ENCODE data around the gene SH2D3A. TPM values are rescaled to one million over a fixed set of nuclear protein-coding genes. Genes with fewer than 3 reads are reported as not detected.

SH2D3A gene
- total RNA-seq, 1 donor from 2014 or later = 1.5 TPM

- no peaks in the 10 kb centered on the region for H3K9me3 Mint-ChIP-seq (ENCODE audit: unreplicated experiment)
- no peaks in the 10 kb centered on the region for H3K36me3 Mint-ChIP-seq (ENCODE audit: low read depth, unreplicated experiment)
- peaks cover 24% of the 10 kb centered on the region for H3K4me1 Mint-ChIP-seq (ENCODE audit: unreplicated experiment)
- peaks cover 9% of the 10 kb centered on the region for H3K27me3 Mint-ChIP-seq (ENCODE audit: unreplicated experiment)
- no peak overlapping the region for H3K4me3 Mint-ChIP-seq (ENCODE audit: unreplicated experiment)
- DNase-seq (ENCODE audit: low spot score) = no peak
- TF ChIP-seq CTCF (IDR thresholded peaks at IDR 0.05; ENCODE audit: unreplicated experiment) = no peak
- no peak overlapping the region for H3K27ac Mint-ChIP-seq (ENCODE audit: unreplicated experiment)
Measured at GRCh38 chr19:6725513-6726231, 41.6 kb downstream of the SH2D3A start.

- Mint-ChIP-seq H3K36me3 (ENCODE audit: low read depth, unreplicated experiment) (peaks cover 1% of the 10 kb centered on the region), H3K27ac (ENCODE audit: unreplicated experiment) (no peak overlapping the region), H3K9me3 (ENCODE audit: unreplicated experiment) (peaks cover 3% of the 10 kb centered on the region), H3K4me3 (ENCODE audit: unreplicated experiment) (no peak overlapping the region), H3K4me1 (ENCODE audit: unreplicated experiment) (peaks cover 24% of the 10 kb centered on the region), H3K27me3 (ENCODE audit: unreplicated experiment) (peaks cover 11% of the 10 kb centered on the region)
- no peak for TF ChIP-seq CTCF (IDR thresholded peaks at IDR 0.05; ENCODE audit: unreplicated experiment)
- DNase-seq (ENCODE audit: low spot score) = no peak
Measured at GRCh38 chr19:6724631-6725492, 42.4 kb downstream of the SH2D3A start.

- no peak for TF ChIP-seq CTCF (IDR thresholded peaks at IDR 0.05; ENCODE audit: unreplicated experiment)
- H3K27ac Mint-ChIP-seq (ENCODE audit: unreplicated experiment) = no peak overlapping the region
- H3K4me3 Mint-ChIP-seq (ENCODE audit: unreplicated experiment) = no peak overlapping the region
- H3K4me1 Mint-ChIP-seq (ENCODE audit: unreplicated experiment) = peaks cover 24% of the 10 kb centered on the region
- H3K36me3 Mint-ChIP-seq (ENCODE audit: low read depth, unreplicated experiment) = peaks cover 6% of the 10 kb centered on the region
- H3K27me3 Mint-ChIP-seq (ENCODE audit: unreplicated experiment) = peaks cover 10% of the 10 kb centered on the region
- H3K9me3 Mint-ChIP-seq (ENCODE audit: unreplicated experiment) = peaks cover 7% of the 10 kb centered on the region
- no peak for DNase-seq (ENCODE audit: low spot score)
Measured at GRCh38 chr19:6723738-6724137, 43.5 kb downstream of the SH2D3A start.

- H3K27ac Mint-ChIP-seq (ENCODE audit: unreplicated experiment) = no peak overlapping the region
- peaks cover 9% of the 10 kb centered on the region for H3K27me3 Mint-ChIP-seq (ENCODE audit: unreplicated experiment)
- no peak for TF ChIP-seq CTCF (IDR thresholded peaks at IDR 0.05; ENCODE audit: unreplicated experiment)
- H3K36me3 Mint-ChIP-seq (ENCODE audit: low read depth, unreplicated experiment) = peaks cover 6% of the 10 kb centered on the region
- DNase-seq (ENCODE audit: low spot score) = no peak
- H3K4me1 Mint-ChIP-seq (ENCODE audit: unreplicated experiment) = peaks cover 19% of the 10 kb centered on the region
- peak overlapping the region; percentile 54 for H3K4me3 Mint-ChIP-seq (ENCODE audit: unreplicated experiment)
- peaks cover 7% of the 10 kb centered on the region for H3K9me3 Mint-ChIP-seq (ENCODE audit: unreplicated experiment)
Measured at GRCh38 chr19:6723108-6723618, 44.1 kb downstream of the SH2D3A start.
